Activated naive CD4-positive, alpha-beta T cell treated with anti-CD3 and anti-CD28 coated beads for 36 hours (primary cell): ENCODE results near the gene SLITRK4. TPM values are rescaled to one million over a fixed set of nuclear protein-coding genes. Genes with fewer than 3 reads are reported as not detected.

Experiments used
- CTCF ChIA-PET: fragments of 350-600 bp; sonication (Branson Sonifier 250); formaldehyde crosslinking; loops from one replicate; lab custom pipeline; 2021; ENCODE audit warnings: antibody characterized with exemption; lab: Charles Lee
- DNase-seq: peaks from one replicate; pipeline ENCODE4 v3.0.0-alpha.2; 2020
- H3K27ac Mint-ChIP-seq: one replicate; pipeline ENCODE4 v1.8.0; 2021; ENCODE audit warnings: mild to moderate bottlenecking, mixed read lengths
- H3K27me3 Mint-ChIP-seq: one replicate; pipeline ENCODE4 v1.8.0; 2021; ENCODE audit warnings: low read depth, mixed read lengths
- H3K36me3 Mint-ChIP-seq: one replicate; pipeline ENCODE4 v1.8.0; 2021; ENCODE audit warnings: low read depth, mixed read lengths
- H3K4me1 Mint-ChIP-seq: one replicate; pipeline ENCODE4 v1.8.0; 2021; ENCODE audit warnings: low read depth, mixed read lengths
- H3K4me3 Mint-ChIP-seq: one replicate; pipeline ENCODE4 v1.8.0; 2021; ENCODE audit warnings: mild to moderate bottlenecking, moderate library complexity, mixed read lengths
- H3K9me3 Mint-ChIP-seq: one replicate; pipeline ENCODE4 v1.8.0; 2021; ENCODE audit warnings: mixed read lengths
- intact Hi-C: fragments of 100-400 bp; cut with micrococcal nuclease; formaldehyde crosslinking; loops from one replicate; pipeline ENCODE4 v1.15.1; 2023
- total RNA-seq, 2 experiments: library from RNA; stranded (reverse); gene quantifications; one replicate each; pipeline ENCODE4 v1.2.3, GENCODE V29; 2021

Gene SLITRK4
- total RNA-seq, 2 experiments from 2014 or later = not detected

GRCh38 chrX:143633461-143634308, 2.2 kb downstream of the SLITRK4 start:
- Mint-ChIP-seq H3K4me1 (peaks cover 2% of the 10 kb centered on the region), H3K27ac (no peak overlapping the region), H3K27me3 (peaks cover 28% of the 10 kb centered on the region), H3K4me3 (no peak overlapping the region), H3K9me3 (no peaks in the 10 kb centered on the region), H3K36me3 (peaks cover 3% of the 10 kb centered on the region)
- intact Hi-C loops = no loop called here
- CTCF ChIA-PET = no interaction called here
- no peak for DNase-seq

- CTCF ChIA-PET = no interaction called here
- intact Hi-C loops = no loop called here
- peaks cover 28% of the 10 kb centered on the region for H3K27me3 Mint-ChIP-seq
- no peaks in the 10 kb centered on the region for H3K9me3 Mint-ChIP-seq
- DNase-seq = no peak
- peaks cover 2% of the 10 kb centered on the region for H3K4me1 Mint-ChIP-seq
- H3K4me3 Mint-ChIP-seq = no peak overlapping the region
- no peak overlapping the region for H3K27ac Mint-ChIP-seq
- H3K36me3 Mint-ChIP-seq = peaks cover 3% of the 10 kb centered on the region
Observed at GRCh38 chrX:143632625-143633410, 3.1 kb downstream of the SLITRK4 start.

- Mint-ChIP-seq H3K9me3 (no peaks in the 10 kb centered on the region), H3K27me3 (no peaks in the 10 kb centered on the region), H3K4me3 (no peak overlapping the region), H3K36me3 (no peaks in the 10 kb centered on the region), H3K27ac (no peak overlapping the region), H3K4me1 (no peaks in the 10 kb centered on the region)
- intact Hi-C loops = no loop called here
- CTCF ChIA-PET = no interaction called here
- DNase-seq = no peak
Observed at GRCh38 chrX:143623657-143624056, 12.2 kb downstream of the SLITRK4 start.

GRCh38 chrX:143621276-143621675, 14.6 kb downstream of the SLITRK4 start:
- no peaks in the 10 kb centered on the region for H3K9me3 Mint-ChIP-seq
- H3K27me3 Mint-ChIP-seq = no peaks in the 10 kb centered on the region
- intact Hi-C loops = no loop called here
- CTCF ChIA-PET = interaction anchor here (0.7 kb wide), 1 partner anchor 21 kb away, joined by 3 read pairs; no protein-coding TSS in a partner anchor
- H3K4me3 Mint-ChIP-seq = no peak overlapping the region
- no peaks in the 10 kb centered on the region for H3K4me1 Mint-ChIP-seq
- no peak for DNase-seq
- no peaks in the 10 kb centered on the region for H3K36me3 Mint-ChIP-seq
- H3K27ac Mint-ChIP-seq = no peak overlapping the region

GRCh38 chrX:143615851-143616250, 20.1 kb downstream of the SLITRK4 start:
- no peak overlapping the region for H3K4me3 Mint-ChIP-seq
- DNase-seq = no peak
- CTCF ChIA-PET = no interaction called here
- peaks cover under 1% of the 10 kb centered on the region for H3K9me3 Mint-ChIP-seq
- H3K36me3 Mint-ChIP-seq = no peaks in the 10 kb centered on the region
- no peaks in the 10 kb centered on the region for H3K27me3 Mint-ChIP-seq
- intact Hi-C loops = no loop called here
- no peaks in the 10 kb centered on the region for H3K4me1 Mint-ChIP-seq
- no peak overlapping the region for H3K27ac Mint-ChIP-seq

GRCh38 chrX:143601809-143602208, 34.1 kb downstream of the SLITRK4 start:
- no peaks in the 10 kb centered on the region for H3K27me3 Mint-ChIP-seq
- no peak overlapping the region for H3K4me3 Mint-ChIP-seq
- H3K27ac Mint-ChIP-seq = no peak overlapping the region
- H3K4me1 Mint-ChIP-seq = no peaks in the 10 kb centered on the region
- no peaks in the 10 kb centered on the region for H3K36me3 Mint-ChIP-seq
- CTCF ChIA-PET = no interaction called here
- peaks cover 2% of the 10 kb centered on the region for H3K9me3 Mint-ChIP-seq
- no peak for DNase-seq
- intact Hi-C loops = no loop called here

- DNase-seq = no peak
- intact Hi-C loops = no loop called here
- Mint-ChIP-seq H3K9me3 (peaks cover 2% of the 10 kb centered on the region), H3K27me3 (no peaks in the 10 kb centered on the region), H3K4me1 (no peaks in the 10 kb centered on the region), H3K36me3 (no peaks in the 10 kb centered on the region), H3K4me3 (no peak overlapping the region), H3K27ac (no peak overlapping the region)
- CTCF ChIA-PET = no interaction called here
Observed at GRCh38 chrX:143581240-143581639, 54.7 kb downstream of the SLITRK4 start.

- Mint-ChIP-seq H3K27me3 (no peaks in the 10 kb centered on the region), H3K4me1 (no peaks in the 10 kb centered on the region), H3K36me3 (no peaks in the 10 kb centered on the region), H3K4me3 (no peak overlapping the region), H3K9me3 (peaks cover 2% of the 10 kb centered on the region), H3K27ac (no peak overlapping the region)
- CTCF ChIA-PET = no interaction called here
- intact Hi-C loops = no loop called here
- DNase-seq = no peak
Observed at GRCh38 chrX:143580266-143580665, 55.6 kb downstream of the SLITRK4 start.

Other genes starting within 250 kb of the SLITRK4 start
- not detected for gene SPANXN3, start 118.6 kb downstream of the SLITRK4 start, total RNA-seq
- not detected for gene SPANXN2, start 84.7 kb upstream of the SLITRK4 start, total RNA-seq
- not detected for gene UBE2NL, start 248.0 kb upstream of the SLITRK4 start, total RNA-seq